Measurements from ENCODE around the gene ENTPD1.

DNA sequence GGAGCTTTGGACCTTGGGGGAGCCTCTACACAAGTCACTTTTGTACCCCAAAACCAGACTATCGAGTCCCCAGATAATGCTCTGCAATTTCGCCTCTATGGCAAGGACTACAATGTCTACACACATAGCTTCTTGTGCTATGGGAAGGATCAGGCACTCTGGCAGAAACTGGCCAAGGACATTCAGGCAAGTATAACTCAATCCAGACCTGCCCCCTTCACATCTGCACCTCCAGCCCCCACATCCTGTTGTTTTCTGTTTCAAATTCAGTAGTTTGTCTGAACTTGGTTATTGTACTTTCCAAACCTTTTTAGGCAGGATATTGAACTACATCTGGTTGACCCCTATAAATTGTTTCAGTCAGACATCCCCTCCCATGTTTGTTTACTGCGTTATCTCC, 89.4 kb downstream of the ENTPD1 start:
- TF ChIP-seq POLR2A (IDR thresholded peaks at IDR 0.05) = no peak
- TF ChIP-seq, protein P1, sequence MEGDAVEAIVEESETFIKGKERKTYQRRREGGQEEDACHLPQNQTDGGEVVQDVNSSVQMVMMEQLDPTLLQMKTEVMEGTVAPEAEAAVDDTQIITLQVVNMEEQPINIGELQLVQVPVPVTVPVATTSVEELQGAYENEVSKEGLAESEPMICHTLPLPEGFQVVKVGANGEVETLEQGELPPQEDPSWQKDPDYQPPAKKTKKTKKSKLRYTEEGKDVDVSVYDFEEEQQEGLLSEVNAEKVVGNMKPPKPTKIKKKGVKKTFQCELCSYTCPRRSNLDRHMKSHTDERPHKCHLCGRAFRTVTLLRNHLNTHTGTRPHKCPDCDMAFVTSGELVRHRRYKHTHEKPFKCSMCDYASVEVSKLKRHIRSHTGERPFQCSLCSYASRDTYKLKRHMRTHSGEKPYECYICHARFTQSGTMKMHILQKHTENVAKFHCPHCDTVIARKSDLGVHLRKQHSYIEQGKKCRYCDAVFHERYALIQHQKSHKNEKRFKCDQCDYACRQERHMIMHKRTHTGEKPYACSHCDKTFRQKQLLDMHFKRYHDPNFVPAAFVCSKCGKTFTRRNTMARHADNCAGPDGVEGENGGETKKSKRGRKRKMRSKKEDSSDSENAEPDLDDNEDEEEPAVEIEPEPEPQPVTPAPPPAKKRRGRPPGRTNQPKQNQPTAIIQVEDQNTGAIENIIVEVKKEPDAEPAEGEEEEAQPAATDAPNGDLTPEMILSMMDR (IDR thresholded peaks at IDR 0.05) = no peak

Measured in adrenal gland (tissue), 5 donors.